K562 (cell line): ENCODE data around the gene CCL24. TPM values are rescaled to one million over a fixed set of nuclear protein-coding genes. Genes with fewer than 3 reads are reported as not detected.

Source experiments
- ATAC-seq: fragments of 200-7000 bp; cut with Tn5 transposase; 3 replicates; pipeline ENCODE4 v1.9.1; 2020; ENCODE audit warnings: moderate library complexity
- BruUV-seq: library from RNA; stranded (reverse); fragments of 400-500 nt; replicated peaks from 2 replicates; lab custom pipeline; 2021; lab: Mats Ljungman, UMichigan
- CTCF ChIA-PET: fragments of 300-600 bp; formaldehyde crosslinking; extraction: SDS; loops from one replicate; lab custom pipeline; 2021; ENCODE audit warnings: low intra/inter-chr PET ratio; lab: Yijun Ruan, JAX
- POLR2A ChIA-PET: fragments of 300-600, 350-650 bp; sonication (Branson Sonifier 250); formaldehyde crosslinking; extraction: SDS; loops from one replicate; lab custom pipeline; 2021; ENCODE audit warnings: antibody characterized with exemption, inconsistent platforms; lab: Yijun Ruan, JAX
- DNase-seq, 4 experiments: peaks; one replicate each; pipeline versions ENCODE4 v3.0.0 to v3.0.0-alpha.2; 2011 to 2018; ENCODE audit warnings: low spot score in 3 of 4, mixed read lengths in 3 of 4; ENCODE audit errors: extremely low read depth in 1 of 4
- FAIRE-seq: peaks from 2 replicates; lab custom pipeline; 2011; peaks lifted over from hg19 to GRCh38; lab: Jason Lieb, UNC
- H2AFZ ChIP-seq: 2 replicates; pipeline ENCODE4 v1.6.0; 2011; ENCODE audit warnings: low read depth, low read length, control low read depth, inconsistent platforms
- H3K27ac ChIP-seq: fragments of 200-600 bp; 3 replicates; pipeline ENCODE4 v1.8.0; 2011; ENCODE audit warnings: low read depth, mild to moderate bottlenecking, control low read depth, inconsistent platforms, low read length, moderate library complexity, mixed read lengths; ENCODE audit errors: extremely low read depth
- H3K27me3 ChIP-seq, 2 experiments: fragments of 300-600 bp in 1 of 2; 2 replicates in 1 of 2; 3 replicates in 1 of 2; pipeline versions ENCODE4 v1.6.0 to v1.8.0; 2011; ENCODE audit warnings: inconsistent platforms in 2 of 2, low read length in 2 of 2, mild to moderate bottlenecking in 1 of 2, mixed read lengths in 1 of 2, moderate library complexity in 1 of 2; ENCODE audit not compliant: control insufficient read depth in 2 of 2, insufficient read depth in 2 of 2
- H3K36me3 ChIP-seq: fragments of 300-600 bp; 3 replicates; pipeline ENCODE4 v1.8.0; 2011; ENCODE audit warnings: mild to moderate bottlenecking, low read length, inconsistent platforms; ENCODE audit not compliant: control insufficient read depth, insufficient read depth
- H3K4me1 ChIP-seq, 2 experiments: fragments of 200-600 bp in 1 of 2; replicated peaks in 1 of 2; 2 replicates in 1 of 2; 3 replicates in 1 of 2; pipeline versions ENCODE4 v1.5.1 to v1.8.0; 2011; ENCODE audit warnings: inconsistent platforms in 2 of 2, low read length in 2 of 2, mild to moderate bottlenecking in 1 of 2, mixed read lengths in 1 of 2, moderate library complexity in 1 of 2; ENCODE audit not compliant: control insufficient read depth in 2 of 2, insufficient read depth in 2 of 2
- H3K4me2 ChIP-seq: 2 replicates; pipeline ENCODE4 v1.6.1; 2011; ENCODE audit warnings: low read length, control low read depth, inconsistent platforms, mixed read lengths; ENCODE audit not compliant: insufficient read depth
- H3K4me3 ChIP-seq: fragments of 200-600 bp; sonication (generic), shearing (Covaris generic); 2 replicates; pipeline ENCODE4 v1.5.1; 2016; ENCODE audit warnings: control low read depth, inconsistent platforms
- H3K79me2 ChIP-seq: fragments of 200-600 bp; 3 replicates; pipeline ENCODE4 v1.8.0; 2011; ENCODE audit warnings: low read length, inconsistent platforms; ENCODE audit not compliant: control insufficient read depth, insufficient read depth
- H3K9ac ChIP-seq, 2 experiments: 2 replicates each; pipeline versions ENCODE4 v1.6.0 to v1.6.1; 2011; ENCODE audit warnings: low read depth in 2 of 2, low read length in 2 of 2, control low read depth in 1 of 2, inconsistent platforms in 1 of 2, mild to moderate bottlenecking in 1 of 2, mixed read lengths in 1 of 2; ENCODE audit not compliant: insufficient read depth in 1 of 2
- H3K9me1 ChIP-seq: one replicate; pipeline ENCODE4 v1.6.0; 2011; ENCODE audit warnings: inconsistent platforms, mild to moderate bottlenecking, low read length, moderate library complexity; ENCODE audit not compliant: control insufficient read depth, insufficient read depth
- H3K9me3 ChIP-seq: replicated peaks from 2 replicates; pipeline ENCODE4 v1.5.1; 2011; ENCODE audit warnings: low read depth, low read length, inconsistent platforms; ENCODE audit not compliant: control insufficient read depth, insufficient read depth
- H4K20me1 ChIP-seq: replicated peaks from 2 replicates; pipeline ENCODE4 v1.6.1; 2011; ENCODE audit warnings: low read length, inconsistent platforms, mixed read lengths; ENCODE audit not compliant: control insufficient read depth, insufficient read depth
- E2F3 ChIP-seq: fragments of 250-450 bp; sonication (Bioruptor Pico); IDR thresholded peaks from 2 replicates; pipeline ENCODE4 v1.4.0; 2020; ENCODE audit warnings: mild to moderate bottlenecking
- ESRRA ChIP-seq: fragments of 450-650 bp; IDR thresholded peaks from 2 replicates; pipeline ENCODE4 v1.6.1; 2014; ENCODE audit warnings: low read depth, mild to moderate bottlenecking, moderate library complexity, borderline replicate concordance
- HNRNPK ChIP-seq: fragments of 200-400 bp; formaldehyde crosslinking; IDR thresholded peaks from one replicate; pipeline ENCODE4 v1.6.1; 2018; ENCODE audit warnings: mild to moderate bottlenecking, low read depth, low read length; ENCODE audit not compliant: poor library complexity, severe bottlenecking
- KDM1A ChIP-seq, 2 experiments: fragments of 450-650 bp; IDR thresholded peaks; 2 replicates each; pipeline ENCODE4 v1.6.1; 2016; ENCODE audit warnings: mild to moderate bottlenecking in 2 of 2
- LEF1 ChIP-seq: fragments of 450-650 bp; IDR thresholded peaks from 2 replicates; pipeline ENCODE4 v1.6.1; 2016; ENCODE audit warnings: mild to moderate bottlenecking
- MTA2 ChIP-seq: fragments of 450-650 bp; IDR thresholded peaks from 2 replicates; pipeline ENCODE4 v1.6.1; 2016; ENCODE audit warnings: low read depth
- NR1H2 ChIP-seq: sonication (generic); formaldehyde crosslinking; IDR thresholded peaks from 2 replicates; pipeline ENCODE4 v1.4.0; 2020; ENCODE audit warnings: mild to moderate bottlenecking, missing genetic modification reagents
- PPARD ChIP-seq: fragments of 250-450 bp; sonication (Bioruptor Pico); IDR thresholded peaks from 2 replicates; pipeline ENCODE4 v1.8.0; 2022; ENCODE audit warnings: inconsistent platforms, mild to moderate bottlenecking, moderate library complexity
- RB1 ChIP-seq: fragments of 450-650 bp; IDR thresholded peaks from 2 replicates; pipeline ENCODE4 v1.6.1; 2017; ENCODE audit warnings: low read depth, mild to moderate bottlenecking
- SLC30A9 ChIP-seq: fragments of 250-450 bp; sonication (Bioruptor Pico); IDR thresholded peaks from 2 replicates; pipeline ENCODE4 v1.8.0; 2022; ENCODE audit warnings: mild to moderate bottlenecking, moderate library complexity
- TAF1 ChIP-seq: IDR thresholded peaks from 2 replicates; pipeline ENCODE4 v1.6.1; 2011; ENCODE audit warnings: mild to moderate bottlenecking, low read length, moderate library complexity; ENCODE audit not compliant: insufficient read depth, control insufficient read depth, severe bottlenecking; ENCODE audit errors: extremely low read depth
- TBP ChIP-seq: optimal IDR thresholded peaks from 2 replicates; pipeline ENCODE3; 2011; ENCODE audit warnings: low read depth, low read length, improper control_type of control experiment
- TOE1 ChIP-seq, 2 experiments: fragments of 450-650 bp in 1 of 2; sonication (generic) in 1 of 2; formaldehyde crosslinking in 1 of 2; IDR thresholded peaks; 2 replicates each; pipeline versions ENCODE4 v1.7.1 to v1.8.0; 2016 to 2022; ENCODE audit warnings: borderline replicate concordance in 2 of 2, mild to moderate bottlenecking in 2 of 2, antibody characterized with exemption in 1 of 2, inconsistent platforms in 1 of 2, low read depth in 1 of 2, missing genetic modification reagents in 1 of 2, moderate library complexity in 1 of 2
- U2AF2 ChIP-seq: fragments of 200-400 bp; formaldehyde crosslinking; optimal IDR thresholded peaks from 2 replicates; pipeline ENCODE3; 2017; ENCODE audit warnings: low read depth, mild to moderate bottlenecking, low read length
- ZC3H4 ChIP-seq: sonication (generic); formaldehyde crosslinking; IDR thresholded peaks from 2 replicates; pipeline ENCODE4 v1.9.0; 2021; ENCODE audit warnings: missing genetic modification reagents, borderline replicate concordance
- ZNF133 ChIP-seq: fragments of 250-450 bp; sonication (Bioruptor Pico); IDR thresholded peaks from 2 replicates; pipeline ENCODE4 v1.4.0; 2020; ENCODE audit warnings: mild to moderate bottlenecking
- ZNF146 ChIP-seq: IDR thresholded peaks from one replicate; pipeline ENCODE4 v1.6.1; 2018; ENCODE audit warnings: missing compliant biosample characterization; ENCODE audit not compliant: unreplicated experiment
- ZNF316 ChIP-seq: fragments of 450-650 bp; IDR thresholded peaks from 2 replicates; pipeline ENCODE4 v1.6.1; 2016
- ZNF644 ChIP-seq: fragments of 200-800 bp; sonication (Bioruptor generic); IDR thresholded peaks from 2 replicates; pipeline ENCODE4 v1.6.1; 2016; ENCODE audit warnings: low read depth, missing genetic modification characterization, missing compliant biosample characterization
- ZNF785 ChIP-seq: fragments of 250-450 bp; sonication (Bioruptor Pico); IDR thresholded peaks from 2 replicates; pipeline ENCODE4 v1.4.0; 2020; ENCODE audit warnings: mild to moderate bottlenecking
- WGBS: fragments of 100-300 bp; shearing (Covaris generic); methylation state at CpG from one replicate; pipeline ENCODE4 v1.1.6; 2016; ENCODE audit warnings: low coverage, mixed read lengths; ENCODE audit not compliant: insufficient coverage; ENCODE audit errors: missing lambda C conversion rate; 5-methylcytosine and 5-hydroxymethylcytosine counted together
- in situ Hi-C: fragments of 300-500 bp; cut with MboI; formaldehyde crosslinking; loops from 4 replicates; pipeline ENCODE4 v1.15.0; 2018; ENCODE audit warnings: inconsistent platforms, mixed read lengths
- intact Hi-C: fragments of 100-400 bp; cut with micrococcal nuclease; formaldehyde crosslinking; loops from 2 replicates; pipeline ENCODE4 v1.14.2; 2022
- polyA plus RNA-seq, 8 experiments: library from polyadenylated mRNA; depleted of rRNA in 4 of 8; stranded (reverse) in 5 of 8; unstranded in 3 of 8; fragments of >200 nt; fragmentation: Nextera tagmentation in 2 of 8; fragmentation: Illumina TruSeq in 1 of 8; extraction: Ambion mirVana in 2 of 8; extraction: Trizol in 1 of 8; gene quantifications; 2 replicates each; pipeline versions ENCODE4 v1.2.1 to v1.2.3, GENCODE V29; 2011 to 2014; ENCODE audit warnings: inconsistent platforms in 1 of 8, missing spikeins in 1 of 8
- total RNA-seq, 7 experiments: library from RNA; depleted of rRNA in 6 of 7; stranded (reverse); fragments of >200 nt in 6 of 7; fragmentation: Illumina TruSeq in 2 of 7; extraction: Trizol in 2 of 7; gene quantifications; 2 replicates each; pipeline versions ENCODE4 v1.2.1 to v1.2.3, GENCODE V29; 2011 to 2021; ENCODE audit warnings: low replicate concordance in 1 of 7
- TF ChIP-seq, protein P1 (sequence below): fragments of 250-450 bp; sonication (Bioruptor Pico); IDR thresholded peaks from 2 replicates; pipeline ENCODE4 v1.8.0; 2022; ENCODE audit warnings: moderate library complexity, mild to moderate bottlenecking, inconsistent platforms
- TF ChIP-seq, protein P2 (sequence below): fragments of 250-450 bp; sonication (Bioruptor Pico); IDR thresholded peaks from 2 replicates; pipeline ENCODE4 v1.5.1; 2021; ENCODE audit warnings: mild to moderate bottlenecking

CCL24 gene
- total and polyA plus RNA-seq, 9 of the 15 experiments (the other 6 are each of a cell fraction or from before 2014, with no cell fraction given): 0.45 to 3.6 (median 0.95) TPM; not detected in 1

DNA sequence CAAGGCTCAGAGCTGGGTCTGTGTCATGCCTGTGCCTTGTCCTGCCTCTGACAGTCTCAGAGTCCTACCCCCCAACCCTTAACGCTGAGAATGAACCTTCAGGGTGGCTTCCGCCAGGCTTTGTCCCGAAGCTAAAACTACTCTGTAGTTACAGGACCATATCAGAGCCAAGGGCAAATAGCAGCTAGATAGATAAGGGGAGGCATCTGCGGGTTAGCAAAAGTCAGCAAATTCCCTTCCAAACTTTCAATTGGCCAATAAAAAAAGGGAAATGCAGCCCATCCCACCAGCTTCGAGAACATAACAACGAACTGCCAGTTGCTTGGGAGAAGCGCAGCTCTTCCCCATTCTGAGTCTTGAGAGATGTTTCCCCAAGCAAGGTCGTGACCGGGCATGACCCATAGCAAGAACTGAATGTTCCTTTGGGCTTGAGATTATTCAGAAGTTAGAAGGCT, 17.7 kb downstream of the CCL24 start:
- H3K9me3 ChIP-seq: no peaks in the 10 kb centered on the region
- H2AFZ ChIP-seq: peak overlapping the region; percentile 83
- no TSS peak for BruUV-seq
- H3K79me2 ChIP-seq: no peaks in the 10 kb centered on the region
- no peaks in the 10 kb centered on the region for H3K9me1 ChIP-seq
- no peak overlapping the region for H3K4me3 ChIP-seq
- peak overlapping the region; percentile 52; the same call in 2 of the 3 replicates for H3K27ac ChIP-seq
- ChIA-PET POLR2A (interaction anchor here (0.6 to 1.1 kb wide), 4 partner anchors 12 to 250 kb away, joined by 3 read pairs; no protein-coding TSS in a partner anchor), CTCF (no interaction called here)
- intact Hi-C loops (no loop called here), in situ Hi-C loops (no loop called here)
- peak in 3 of 4 experiments; percentile 26 to 64 (median 61) for DNase-seq
- peak; percentile 81 for FAIRE-seq
- no peaks in the 10 kb centered on the region for H3K36me3 ChIP-seq
- 7% methylated on average over 9 of the region's 9 CpGs for WGBS
- peak overlapping the region; percentile 27 to 87; a peak in 2 of 4 replicates for H3K9ac ChIP-seq
- peaks cover 23 to 39% of the 10 kb centered on the region in 2 experiments for H3K4me1 ChIP-seq
- H4K20me1 ChIP-seq: no peaks in the 10 kb centered on the region
- H3K27me3 ChIP-seq: no peaks in the 10 kb centered on the region
- H3K4me2 ChIP-seq: peak overlapping the region; percentile 53; the same call in 1 of the 2 replicates
- peak; percentile 53 for ATAC-seq
- TF ChIP-seq ESRRA (peak; percentile 96), TOE1 (IDR thresholded peaks at IDR 0.05; ENCODE audit: borderline replicate concordance) (no peak), TOE1 (CRISPR knock-in tag; IDR thresholded peaks at IDR 0.05; ENCODE audit: borderline replicate concordance, low read depth) (no peak), HNRNPK (no peak), ZNF316 (peak; percentile 71), NR1H2 (CRISPR knock-in tag) (no peak), SLC30A9 (CRISPR knock-in tag) (no peak), ZNF644 (tag) (0 out of 2 replicates have a peak, but pooled peaks have one; percentile 46), RB1 (0 out of 2 replicates have a peak, but pooled peaks have one; percentile 29), U2AF2 (no peak), MTA2 (no peak), TBP (peak; percentile 30), ZNF785 (CRISPR knock-in tag) (no peak), ZNF146 (CRISPR knock-in tag) (no peak), ZC3H4 (CRISPR knock-in tag) (no peak), E2F3 (CRISPR knock-in tag) (no peak), KDM1A (IDR thresholded peaks at IDR 0.05) (0 out of 4 replicates have a peak, but pooled peaks of 1 of the 2 experiments have one; percentile 12), LEF1 (peak; percentile 33; the same call in 1 of the 2 replicates), TAF1 (no peak), ZNF133 (CRISPR knock-in tag) (no peak), PPARD (CRISPR knock-in tag) (no peak)
- TF ChIP-seq, protein P1, sequence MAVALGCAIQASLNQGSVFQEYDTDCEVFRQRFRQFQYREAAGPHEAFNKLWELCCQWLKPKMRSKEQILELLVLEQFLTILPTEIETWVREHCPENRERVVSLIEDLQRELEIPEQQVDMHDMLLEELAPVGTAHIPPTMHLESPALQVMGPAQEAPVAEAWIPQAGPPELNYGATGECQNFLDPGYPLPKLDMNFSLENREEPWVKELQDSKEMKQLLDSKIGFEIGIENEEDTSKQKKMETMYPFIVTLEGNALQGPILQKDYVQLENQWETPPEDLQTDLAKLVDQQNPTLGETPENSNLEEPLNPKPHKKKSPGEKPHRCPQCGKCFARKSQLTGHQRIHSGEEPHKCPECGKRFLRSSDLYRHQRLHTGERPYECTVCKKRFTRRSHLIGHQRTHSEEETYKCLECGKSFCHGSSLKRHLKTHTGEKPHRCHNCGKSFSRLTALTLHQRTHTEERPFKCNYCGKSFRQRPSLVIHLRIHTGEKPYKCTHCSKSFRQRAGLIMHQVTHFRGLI (CRISPR knock-in tag): no peak
- TF ChIP-seq, protein P2, sequence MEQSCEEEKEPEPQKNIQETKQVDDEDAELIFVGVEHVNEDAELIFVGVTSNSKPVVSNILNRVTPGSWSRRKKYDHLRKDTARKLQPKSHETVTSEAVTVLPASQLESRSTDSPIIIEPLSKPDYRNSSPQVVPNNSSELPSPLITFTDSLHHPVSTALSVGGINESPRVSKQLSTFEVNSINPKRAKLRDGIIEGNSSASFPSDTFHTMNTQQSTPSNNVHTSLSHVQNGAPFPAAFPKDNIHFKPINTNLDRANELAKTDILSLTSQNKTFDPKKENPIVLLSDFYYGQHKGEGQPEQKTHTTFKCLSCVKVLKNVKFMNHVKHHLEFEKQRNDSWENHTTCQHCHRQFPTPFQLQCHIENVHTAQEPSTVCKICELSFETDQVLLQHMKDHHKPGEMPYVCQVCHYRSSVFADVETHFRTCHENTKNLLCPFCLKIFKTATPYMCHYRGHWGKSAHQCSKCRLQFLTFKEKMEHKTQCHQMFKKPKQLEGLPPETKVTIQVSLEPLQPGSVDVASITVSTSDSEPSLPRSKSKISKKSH (CRISPR knock-in tag): no peak
